ENCODE measurements around the gene ADORA1.

DNA sequence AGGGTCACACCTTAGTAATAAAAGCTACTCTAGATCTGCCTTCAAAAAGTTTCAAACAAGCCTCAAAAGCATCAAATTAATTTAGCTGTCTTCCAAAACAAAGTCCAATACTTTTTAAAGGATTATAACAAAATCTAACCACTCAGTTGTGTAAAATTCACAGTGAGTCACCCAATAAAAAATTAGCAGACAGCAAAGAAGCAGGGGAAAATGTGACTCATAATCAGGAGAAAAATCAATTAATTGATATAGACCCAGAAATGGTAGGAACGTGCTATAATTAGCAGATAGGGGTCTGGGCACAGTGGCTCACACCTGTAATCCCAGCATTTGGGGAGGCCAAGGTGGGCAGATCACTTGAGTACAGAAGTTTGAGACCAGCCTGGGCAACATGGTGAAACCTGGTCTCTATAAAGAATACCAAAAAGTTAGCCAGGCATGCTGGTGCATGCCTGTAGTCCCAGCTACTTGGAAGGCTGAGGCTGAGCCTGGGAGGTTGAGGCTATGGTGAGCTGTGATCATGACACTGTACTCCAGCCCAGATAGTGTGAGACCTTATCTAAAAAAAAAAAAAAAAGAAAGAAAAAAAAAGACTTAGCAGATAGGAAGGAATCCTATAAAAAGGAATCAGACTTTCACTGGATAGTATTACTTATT lies 33.6 kb upstream of the ADORA1 start:
- TF ChIP-seq CEBPB (IDR thresholded peaks at IDR 0.05) (no peak), TEAD4 (IDR thresholded peaks at IDR 0.05) (no peak), TAF1 (IDR thresholded peaks at IDR 0.05; ENCODE audit: low read depth) (no peak), RAD21 (IDR thresholded peaks at IDR 0.05; ENCODE audit: low read depth) (no peak)
- TF ChIP-seq, protein P1, sequence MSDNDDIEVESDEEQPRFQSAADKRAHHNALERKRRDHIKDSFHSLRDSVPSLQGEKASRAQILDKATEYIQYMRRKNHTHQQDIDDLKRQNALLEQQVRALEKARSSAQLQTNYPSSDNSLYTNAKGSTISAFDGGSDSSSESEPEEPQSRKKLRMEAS (IDR thresholded peaks at IDR 0.05): no peak

All from Ishikawa (cell line).